Measurements from ENCODE around the gene PIK3C3. TPM values are rescaled to one million over a fixed set of nuclear protein-coding genes. Genes with fewer than 3 reads are reported as not detected.

PIK3C3 gene
- total and polyA plus RNA-seq, 2 of the 8 experiments (the other 6 are each of a cell fraction or from before 2014, with no cell fraction given) = 15.3 to 47.4 TPM

- Histone ChIP-seq H3K9ac (replicated peaks in 1 of 4; ENCODE audit: extremely low read depth in 1 of 4, low read depth in 3 of 4, low read length in 3 of 4) (no peak overlapping the region), H2BK15ac (ENCODE audit: low read length) (no peak overlapping the region), H4K5ac (ENCODE audit: insufficient read length, low read depth, low read length) (no peak overlapping the region), H2AK5ac (ENCODE audit: low read depth, low read length) (no peak overlapping the region), H3K14ac (ENCODE audit: insufficient read length) (no peak overlapping the region), H4K8ac (ENCODE audit: extremely low read depth, insufficient read depth, low read length) (no peak overlapping the region), H3K9me3 (ENCODE audit: insufficient read depth in 2 of 2, low read depth in 1 of 2, low read length in 1 of 2) (no peaks in the 10 kb centered on the region), H3K79me2 (ENCODE audit: control insufficient read depth in 1 of 2, insufficient read depth in 2 of 2, low read length in 2 of 2) (no peaks in the 10 kb centered on the region), H2BK120ac (replicated peaks; ENCODE audit: low read depth, low read length) (no peak overlapping the region), H3K4me1 (replicated peaks in 1 of 4; ENCODE audit: control insufficient read depth in 3 of 4, insufficient read depth in 4 of 4, low read length in 3 of 4) (no peaks in the 10 kb centered on the region), H2AFZ (ENCODE audit: low read length) (no peak overlapping the region), H3K27me3 (replicated peaks in 1 of 4; ENCODE audit: control insufficient read depth in 3 of 4, extremely low read depth in 1 of 4, insufficient read depth in 3 of 4, low read length in 3 of 4) (no peaks in the 10 kb centered on the region), H2BK20ac (ENCODE audit: low read length) (no peak overlapping the region), H3K36me3 (ENCODE audit: control insufficient read depth in 2 of 4, insufficient read depth in 4 of 4, low read length in 3 of 4) (no peaks in the 10 kb centered on the region), H3K79me1 (ENCODE audit: low read depth, low read length) (no peaks in the 10 kb centered on the region), H3K18ac (ENCODE audit: extremely low read depth, low read length) (no peak overlapping the region), H4K20me1 (replicated peaks in 1 of 2; ENCODE audit: control insufficient read depth in 1 of 2, insufficient read depth in 2 of 2, low read length in 2 of 2) (no peaks in the 10 kb centered on the region), H3K4me3 (ENCODE audit: extremely low read depth in 1 of 4, insufficient read depth in 2 of 4, low read depth in 3 of 4, low read length in 4 of 4) (no peak overlapping the region), H3K4me2 (ENCODE audit: insufficient read depth in 1 of 2, low read depth in 2 of 2, low read length in 2 of 2) (no peak overlapping the region), H2BK5ac (ENCODE audit: low read depth, low read length) (no peak overlapping the region), H4K91ac (replicated peaks; ENCODE audit: insufficient read length, low read length) (no peak overlapping the region), H2BK12ac (ENCODE audit: low read depth, low read length) (no peak overlapping the region), H3K56ac (replicated peaks; ENCODE audit: insufficient read length, low read depth, low read length) (no peak overlapping the region), H3K27ac (ENCODE audit: low read depth, low read length) (no peak overlapping the region), H3K23me2 (ENCODE audit: low read depth, low read length) (no peaks in the 10 kb centered on the region), H3K4ac (replicated peaks; ENCODE audit: insufficient read length, low read depth, low read length) (no peak overlapping the region), H3K23ac (ENCODE audit: insufficient read length) (no peak overlapping the region)
- WGBS, 2 experiments (ENCODE audit: extremely low coverage in 1 of 2, insufficient coverage in 1 of 2, insufficient read length in 1 of 2, insufficient replicate concordance in 2 of 2, low coverage in 1 of 2, low lambda C conversion rate in 2 of 2, missing lambda C conversion rate in 1 of 2) = no CpG with 5 or more reads among the region's 1 CpG
- POLR2A ChIA-PET (ENCODE audit: partially characterized antibody) = no interaction called here
- CTCF ChIA-PET (ENCODE audit: partially characterized antibody) = no interaction called here
- no peak for FAIRE-seq
- TF ChIP-seq CTBP2 (IDR thresholded peaks at IDR 0.05; ENCODE audit: borderline replicate concordance, insufficient read depth, insufficient read length, low read length) (no peak), RAD21 (IDR thresholded peaks at IDR 0.05 in 1 of 2, conservative IDR thresholded peaks at IDR 0.05 in 1 of 2; ENCODE audit: low read depth in 2 of 2, low read length in 2 of 2) (no peak), SIN3A (conservative IDR thresholded peaks at IDR 0.05 in 1 of 2, IDR thresholded peaks at IDR 0.05 in 1 of 2; ENCODE audit: low read depth in 1 of 2, low read length in 2 of 2) (no peak), SIX5 (IDR thresholded peaks at IDR 0.05; ENCODE audit: low read depth, low read length) (no peak), RFX5 (IDR thresholded peaks at IDR 0.05; ENCODE audit: borderline replicate concordance, low read depth, low read length) (no peak), MAX (IDR thresholded peaks at IDR 0.05) (no peak), SAP30 (IDR thresholded peaks at IDR 0.05; ENCODE audit: insufficient read depth, insufficient replicate concordance, low read length) (no peak)
- DNase-seq (ENCODE audit: low read depth in 1 of 2, low spot score in 2 of 2) = no peak
Observed at GRCh38 chr18:42100248-42100647, 145.2 kb downstream of the PIK3C3 start.
